IMR-90 (cell line): Measurements from ENCODE around the gene IGLL1. TPM values are rescaled to one million over a fixed set of nuclear protein-coding genes. Genes with fewer than 3 reads are reported as not detected.

Source experiments
- ATAC-seq: fragments of 200-7000 bp; cut with Tn5 transposase; 2 replicates; pipeline ENCODE4 v1.9.1; 2020; ENCODE audit warnings: low read depth, mild to moderate bottlenecking, moderate library complexity
- BruUV-seq: library from RNA; stranded (reverse); fragments of 400-500 nt; replicated peaks from 2 replicates; lab custom pipeline; 2021; lab: Mats Ljungman, UMichigan
- CTCF ChIA-PET: fragments of 300-600 bp; formaldehyde crosslinking; extraction: SDS; loops from one replicate; lab custom pipeline; 2021; ENCODE audit warnings: antibody characterized with exemption; lab: Yijun Ruan, JAX
- POLR2A ChIA-PET: fragments of 300-600 bp; sonication (Branson Sonifier 250); formaldehyde crosslinking; loops from one replicate; lab custom pipeline; 2022; ENCODE audit warnings: antibody characterized with exemption; ENCODE audit not compliant: unreplicated experiment; lab: Charles Lee
- DNase-seq: peaks from one replicate; pipeline ENCODE4 v3.0.0; 2013
- H2AFZ ChIP-seq: replicated peaks from 2 replicates; pipeline ENCODE3; 2013; ENCODE audit warnings: low read length, mild to moderate bottlenecking; ENCODE audit not compliant: poor library complexity
- H2AK5ac ChIP-seq: 2 replicates; pipeline ENCODE4 v1.6.1; 2013; ENCODE audit warnings: low read depth, low read length, inconsistent platforms
- H2AK9ac ChIP-seq: replicated peaks from 2 replicates; pipeline ENCODE3; 2013; ENCODE audit warnings: mild to moderate bottlenecking, low read depth, low read length, moderate library complexity; ENCODE audit not compliant: poor library complexity
- H2BK120ac ChIP-seq: 2 replicates; pipeline ENCODE4 v1.6.1; 2013; ENCODE audit warnings: low read depth, low read length, inconsistent platforms
- H2BK15ac ChIP-seq: 3 replicates; pipeline ENCODE4 v1.6.1; 2013; ENCODE audit warnings: low read depth, low read length, inconsistent platforms
- H2BK20ac ChIP-seq: 2 replicates; pipeline ENCODE4 v1.6.1; 2013; ENCODE audit warnings: low read depth, mild to moderate bottlenecking, inconsistent platforms, low read length, moderate library complexity
- H2BK5ac ChIP-seq: 2 replicates; pipeline ENCODE4 v1.6.1; 2013; ENCODE audit warnings: mild to moderate bottlenecking, low read depth, low read length, inconsistent platforms; ENCODE audit not compliant: poor library complexity, severe bottlenecking
- H3K14ac ChIP-seq: replicated peaks from 2 replicates; pipeline ENCODE4 v1.6.1; 2013; ENCODE audit warnings: low read depth, low read length, inconsistent platforms
- H3K18ac ChIP-seq: 2 replicates; pipeline ENCODE4 v1.6.1; 2013; ENCODE audit warnings: low read depth, low read length, control low read depth
- H3K23ac ChIP-seq: 2 replicates; pipeline ENCODE4 v1.6.1; 2013; ENCODE audit warnings: low read depth, low read length, inconsistent platforms
- H3K27ac ChIP-seq: 2 replicates; pipeline ENCODE4 v1.5.1; 2013; ENCODE audit warnings: mild to moderate bottlenecking, control low read depth, low read length; ENCODE audit not compliant: insufficient read depth
- H3K27me3 ChIP-seq: 2 replicates; pipeline ENCODE4 v1.6.1; 2013; ENCODE audit warnings: low read length; ENCODE audit not compliant: control insufficient read depth, insufficient read depth
- H3K36me3 ChIP-seq: 2 replicates; pipeline ENCODE4 v1.6.1; 2013; ENCODE audit warnings: low read length, mixed read lengths; ENCODE audit not compliant: control insufficient read depth, insufficient read depth
- H3K4ac ChIP-seq: 2 replicates; pipeline ENCODE4 v1.6.1; 2013; ENCODE audit warnings: low read depth, low read length, inconsistent platforms
- H3K4me1 ChIP-seq: 2 replicates; pipeline ENCODE4 v1.6.1; 2013; ENCODE audit warnings: low read length, mixed read lengths; ENCODE audit not compliant: control insufficient read depth, insufficient read depth
- H3K4me2 ChIP-seq: 2 replicates; pipeline ENCODE4 v1.6.1; 2013; ENCODE audit warnings: low read depth, mild to moderate bottlenecking, control low read depth, low read length, moderate library complexity
- H3K4me3 ChIP-seq: 2 replicates; pipeline ENCODE4 v1.5.1; 2013; ENCODE audit warnings: low read depth, mild to moderate bottlenecking, control low read depth, low read length, moderate library complexity; ENCODE audit not compliant: insufficient read depth
- H3K56ac ChIP-seq: 2 replicates; pipeline ENCODE4 v1.6.1; 2013; ENCODE audit warnings: low read length, inconsistent platforms; ENCODE audit not compliant: insufficient read depth; ENCODE audit errors: extremely low read depth
- H3K79me1 ChIP-seq, 2 experiments: 2 replicates each; pipeline ENCODE4 v1.6.1; 2013; ENCODE audit warnings: low read length in 2 of 2, inconsistent platforms in 1 of 2, low read depth in 1 of 2
- H3K9ac ChIP-seq: 2 replicates; pipeline ENCODE4 v1.6.1; 2013; ENCODE audit warnings: low read depth, low read length, control low read depth
- H3K9me1 ChIP-seq: 2 replicates; pipeline ENCODE4 v1.6.1; 2013; ENCODE audit warnings: low read length, inconsistent platforms; ENCODE audit not compliant: insufficient read depth
- H3K9me3 ChIP-seq: 2 replicates; pipeline ENCODE4 v1.6.1; 2013; ENCODE audit warnings: low read length; ENCODE audit not compliant: control insufficient read depth, insufficient read depth
- H4K20me1 ChIP-seq: 2 replicates; pipeline ENCODE4 v1.6.1; 2013; ENCODE audit warnings: low read length, inconsistent platforms; ENCODE audit not compliant: insufficient read depth
- H4K5ac ChIP-seq: 2 replicates; pipeline ENCODE4 v1.6.1; 2013; ENCODE audit warnings: mild to moderate bottlenecking, low read depth, low read length, control low read depth
- H4K8ac ChIP-seq, 2 experiments: 2 replicates each; pipeline ENCODE4 v1.6.1; 2013; ENCODE audit warnings: low read depth in 2 of 2, low read length in 2 of 2, control low read depth in 1 of 2, inconsistent platforms in 1 of 2
- H4K91ac ChIP-seq: 2 replicates; pipeline ENCODE4 v1.6.1; 2013; ENCODE audit warnings: low read depth, low read length, inconsistent platforms; ENCODE audit not compliant: insufficient read depth
- BHLHE40 ChIP-seq: fragments of 150-350 bp; IDR thresholded peaks from 2 replicates; pipeline ENCODE4 v1.6.1; 2016; ENCODE audit warnings: mild to moderate bottlenecking, low read depth, low read length
- FOS ChIP-seq: fragments of 150-350 bp; IDR thresholded peaks from 2 replicates; pipeline ENCODE4 v1.6.1; 2016; ENCODE audit warnings: low read depth, low read length
- MAFK ChIP-seq: IDR thresholded peaks from 2 replicates; pipeline ENCODE4 v1.6.1; 2012; ENCODE audit warnings: low read depth, low read length, improper control_type of control experiment
- NFE2L2 ChIP-seq: fragments of 150-350 bp; IDR thresholded peaks from 2 replicates; pipeline ENCODE4 v1.6.1; 2016; ENCODE audit warnings: low read depth, mild to moderate bottlenecking, low read length
- RAD21 ChIP-seq: IDR thresholded peaks from 2 replicates; pipeline ENCODE4 v1.6.1; 2012; ENCODE audit warnings: low read length, improper control_type of control experiment
- RCOR1 ChIP-seq: IDR thresholded peaks from 2 replicates; pipeline ENCODE4 v1.6.1; 2012; ENCODE audit warnings: mild to moderate bottlenecking, low read length, improper control_type of control experiment; ENCODE audit not compliant: insufficient replicate concordance
- RFX5 ChIP-seq: IDR thresholded peaks from 2 replicates; pipeline ENCODE4 v1.8.0; 2012; ENCODE audit warnings: low read depth, mild to moderate bottlenecking, low read length, moderate library complexity
- SMC3 ChIP-seq: fragments of 150-350 bp; IDR thresholded peaks from 2 replicates; pipeline ENCODE4 v1.6.1; 2016; ENCODE audit warnings: low read depth, mild to moderate bottlenecking, antibody characterized with exemption, low read length, moderate library complexity
- USF2 ChIP-seq: fragments of 150-350 bp; IDR thresholded peaks from 2 replicates; pipeline ENCODE4 v1.6.1; 2017; ENCODE audit warnings: mild to moderate bottlenecking, antibody characterized with exemption, low read length, low read depth
- WGBS, 2 experiments: methylation state at CpG; one replicate each; pipeline versions ENCODE4 v1.1.5 to v1.1.7; 2013; ENCODE audit warnings: missing lambda C conversion rate in 2 of 2; ENCODE audit not compliant: insufficient read length in 1 of 2; ENCODE audit errors: extremely low coverage in 2 of 2; 5-methylcytosine and 5-hydroxymethylcytosine counted together
- dilution Hi-C: fragments of 300-500 bp; cut with HindIII; formaldehyde crosslinking; loops from one replicate; pipeline ENCODE4 v1.14.3; 2018; ENCODE audit warnings: low sequenced_read_pairs; ENCODE audit not compliant: unreplicated experiment
- in situ Hi-C: fragments of 300-500 bp; cut with MboI; formaldehyde crosslinking; loops from 3 replicates; pipeline ENCODE4 v1.14.3; 2019; ENCODE audit warnings: low sequenced_read_pairs, inconsistent platforms, mixed read lengths
- intact Hi-C: fragments of 100-400 bp; cut with micrococcal nuclease; formaldehyde crosslinking; loops from 2 replicates; pipeline ENCODE4 v1.10.0; 2022
- polyA plus RNA-seq, 3 experiments: library from polyadenylated mRNA; depleted of rRNA; stranded (reverse); fragments of >200 nt; gene quantifications; 2 replicates each; pipeline ENCODE4 v1.2.3, GENCODE V29; 2012; ENCODE audit warnings: low replicate concordance in 1 of 3
- total RNA-seq: library from RNA; depleted of rRNA; stranded (reverse); fragments of >200 nt; gene quantifications from 2 replicates; pipeline ENCODE4 v1.2.3, GENCODE V29; 2012

Gene IGLL1
- total and polyA plus RNA-seq, 2 of the 4 experiments (the other 2 are of a cell fraction), result not detected

- no peak for TF ChIP-seq BHLHE40
Measured at GRCh38 chr22:23604939-23605712, 25.0 kb upstream of the IGLL1 start (continued).

- Histone ChIP-seq H2AFZ (no peak overlapping the region), H2BK5ac (no peak overlapping the region), H3K9me3 (no peaks in the 10 kb centered on the region), H4K8ac (no peak overlapping the region), H2BK15ac (no peak overlapping the region), H3K56ac (no peak overlapping the region), H3K79me1 (no peaks in the 10 kb centered on the region), H2BK120ac (no peak overlapping the region), H4K91ac (no peak overlapping the region), H3K36me3 (no peaks in the 10 kb centered on the region), H3K9me1 (no peaks in the 10 kb centered on the region), H3K14ac (no peak overlapping the region), H3K27ac (no peak overlapping the region), H3K4ac (no peak overlapping the region), H2BK20ac (no peak overlapping the region), H4K20me1 (no peaks in the 10 kb centered on the region), H3K27me3 (peaks cover 1% of the 10 kb centered on the region; the same call in 1 of the 2 replicates), H3K4me3 (no peak overlapping the region), H3K18ac (no peak overlapping the region), H3K4me2 (no peak overlapping the region), H3K9ac (no peak overlapping the region), H2AK9ac (no peak overlapping the region), H3K23ac (no peak overlapping the region), H4K5ac (no peak overlapping the region), H2AK5ac (no peak overlapping the region), H3K4me1 (no peaks in the 10 kb centered on the region)
- BruUV-seq, result no TSS peak
- no peak for TF ChIP-seq RFX5
- TF ChIP-seq RCOR1, result no peak
- TF ChIP-seq MAFK, result no peak
- no peak for TF ChIP-seq SMC3
- TF ChIP-seq FOS, result no peak
- TF ChIP-seq RAD21, result no peak
- no peak for TF ChIP-seq NFE2L2
- no peak for TF ChIP-seq USF2
- WGBS, 2 experiments, result no CpG with 5 or more reads among the region's 7 CpGs
- POLR2A ChIA-PET, result no interaction called here
- CTCF ChIA-PET, result no interaction called here
- intact Hi-C loops (no loop called here), dilution Hi-C loops (no loop called here), in situ Hi-C loops (no loop called here)
- DNase-seq (no peak), ATAC-seq (no peak)
Measured at GRCh38 chr22:23603266-23603665, 23.2 kb upstream of the IGLL1 start.
